HPDE6-E6E7 (cell line): Measurements from ENCODE around the gene KLHL24.
"Not testable (repeated sequence)": the region's sequence is repeated elsewhere in the genome, so short reads cannot be mapped to it uniquely, and the experiment has no call there.

ENCODE experiments used
- DNase-seq: peaks from one replicate; pipeline ENCODE4 v3.0.0; 2011; ENCODE audit warnings: missing footprints; ENCODE audit errors: extremely low spot score

Gene KLHL24

DNA sequence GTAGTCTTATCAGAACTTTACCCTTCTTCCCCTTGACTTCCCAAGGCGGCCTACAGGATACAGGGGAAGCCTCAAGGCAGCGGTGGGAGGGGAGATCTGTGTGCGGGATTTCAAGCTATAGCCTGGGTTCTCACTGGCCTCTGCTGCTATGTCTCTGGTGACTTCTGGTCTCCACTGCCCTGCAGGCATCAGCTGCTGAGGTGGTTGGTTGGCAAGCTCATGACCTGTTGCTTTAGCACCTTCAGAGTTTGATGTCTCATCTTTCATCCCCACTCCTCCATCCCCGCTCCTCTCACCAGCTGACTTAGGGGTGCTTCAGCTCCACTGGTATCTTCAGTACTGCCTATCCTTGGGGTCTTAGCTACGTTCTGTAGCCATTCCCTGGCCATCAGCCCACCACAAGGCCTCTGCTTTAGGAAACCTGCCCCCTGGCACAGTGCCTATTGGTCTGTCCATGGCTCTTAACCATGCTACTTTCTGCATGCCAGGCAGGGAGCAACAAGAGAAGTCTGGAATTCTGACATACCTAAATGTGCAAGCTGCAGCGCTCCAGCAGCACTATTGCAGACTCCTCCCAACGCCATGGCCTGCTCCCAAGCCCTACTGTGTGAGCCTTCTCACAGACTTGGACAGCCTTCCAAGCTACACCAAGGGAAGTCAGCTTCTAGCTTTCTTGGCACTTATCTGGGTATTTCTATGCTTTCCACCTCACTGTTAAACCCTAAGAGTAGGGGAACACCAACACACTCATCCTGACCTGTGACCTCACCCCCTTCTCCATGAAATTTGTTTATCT is 60.3 kb downstream of the KLHL24 start:
- no peak for DNase-seq

GRCh38 chr3:183697123-183697609 is 61.7 kb downstream of the KLHL24 start:
- DNase-seq, result no peak

DNA sequence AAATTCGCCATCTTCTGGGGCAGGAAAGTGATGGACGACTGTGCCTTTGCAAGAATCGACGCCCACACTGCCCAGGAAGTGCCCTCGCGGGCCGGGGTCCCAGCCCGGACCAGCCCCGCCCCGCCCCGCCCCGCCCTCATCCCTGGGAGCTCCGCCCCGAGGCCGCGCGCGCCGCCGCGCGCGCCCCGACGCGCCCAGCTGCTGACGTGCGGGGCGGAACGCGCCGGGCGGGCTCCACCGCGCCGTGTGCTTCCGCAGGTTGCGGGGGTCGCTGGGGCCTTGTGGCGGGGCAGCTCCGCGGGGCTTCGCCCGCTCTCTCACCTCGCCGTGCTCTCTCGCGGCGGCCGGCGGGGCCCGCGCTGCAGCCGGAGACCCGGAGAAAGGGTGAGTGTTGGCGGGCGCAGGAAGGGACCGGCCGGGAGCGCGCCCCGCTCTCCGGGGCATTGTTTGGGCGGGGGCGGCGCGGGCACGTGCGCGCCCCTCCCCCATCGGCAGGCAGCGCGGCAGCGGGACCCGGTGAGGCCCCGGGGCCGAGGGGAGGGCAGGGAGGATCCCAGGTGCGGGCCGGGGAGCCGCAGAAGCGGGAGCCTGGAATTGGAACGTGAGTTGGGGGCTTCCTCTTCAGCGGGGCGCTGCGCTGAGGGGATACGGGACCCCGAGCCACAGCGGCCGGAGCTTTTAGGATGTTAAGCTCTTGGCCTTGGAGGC is 62.3 kb downstream of the KLHL24 start, which contains the start of gene YEATS2:
Gene YEATS2 (plus strand): TSS at position 188 of the 708 bp plus-strand sequence. CDS start 17,366 bp downstream, outside the sequence.
- DNase-seq, result peak; percentile 83

GRCh38 chr3:183698318-183698751 is 62.9 kb downstream of the KLHL24 start:
- no peak for DNase-seq

DNA sequence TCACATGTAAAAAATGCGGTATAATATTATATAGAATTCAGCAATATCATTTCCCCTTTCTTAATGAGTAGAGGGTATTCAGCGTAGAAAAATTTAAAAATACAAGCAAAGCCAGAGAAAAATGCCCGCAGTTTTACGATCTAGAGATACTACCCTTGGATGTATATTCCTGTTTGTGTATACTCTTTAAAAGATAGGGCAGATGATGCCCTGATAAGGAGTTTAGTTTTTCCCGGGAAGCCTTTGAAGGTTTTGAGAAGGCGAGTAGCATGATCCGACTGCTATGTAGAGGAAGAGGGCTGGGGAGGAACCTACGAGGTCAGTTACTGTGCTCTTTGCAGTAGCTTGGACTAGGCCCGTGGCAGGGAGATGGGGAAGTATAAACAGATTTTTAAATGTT is 63.3 kb downstream of the KLHL24 start:
- DNase-seq, result no peak

- DNase-seq, result no peak
These were observed 64.0 kb downstream of the KLHL24 start for GRCh38 chr3:183699238-183699947.

GRCh38 chr3:183701744-183702143 is 66.3 kb downstream of the KLHL24 start:
- no peak for DNase-seq

- DNase-seq, result not testable (repeated sequence)
These were observed 68.5 kb downstream of the KLHL24 start for GRCh38 chr3:183703892-183704291.

DNA sequence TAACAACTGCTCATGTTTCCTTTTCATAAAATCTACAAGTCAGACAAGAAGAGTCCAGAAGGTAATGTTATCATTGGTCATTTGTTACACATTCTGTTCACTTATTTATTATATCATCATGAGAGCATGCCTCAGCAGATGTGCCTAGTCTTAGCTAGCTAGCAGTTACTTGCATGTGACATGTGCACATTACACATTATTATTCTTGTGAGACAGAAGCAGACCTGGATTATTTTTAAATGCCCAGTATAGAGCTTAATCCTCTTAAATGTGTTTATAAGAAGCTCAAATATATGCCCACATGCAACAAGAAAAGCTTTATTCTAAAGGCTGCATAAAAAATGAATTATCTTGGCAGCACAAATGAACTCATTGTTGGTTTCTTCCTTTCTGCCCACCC is 74.8 kb downstream of the KLHL24 start:
- DNase-seq, result no peak

- DNase-seq, result no peak
These were observed 76.1 kb downstream of the KLHL24 start for GRCh38 chr3:183711516-183711915.

DNA sequence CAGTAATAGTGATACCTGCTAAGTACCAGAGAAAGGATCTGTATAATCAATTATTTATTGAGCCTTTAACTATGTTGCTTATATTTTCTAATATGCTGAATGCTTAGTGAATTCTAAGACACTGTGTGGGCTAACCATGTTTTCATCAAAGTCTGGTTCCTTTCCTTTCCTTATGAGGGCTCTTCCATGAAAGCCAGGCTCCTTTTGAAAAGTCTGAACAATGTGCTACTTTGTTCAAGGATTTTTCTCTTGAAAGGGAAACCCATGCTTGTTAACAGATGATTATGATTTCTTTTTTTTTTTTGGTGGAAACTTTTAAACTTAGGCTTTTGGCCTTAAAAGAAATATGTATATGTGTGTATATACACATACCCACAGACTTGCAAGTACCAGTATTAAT is 79.2 kb downstream of the KLHL24 start:
- DNase-seq, result no peak

GRCh38 chr3:183718012-183718411 is 82.6 kb downstream of the KLHL24 start:
- DNase-seq, result no peak

- no peak for DNase-seq
These were observed 90.0 kb downstream of the KLHL24 start for GRCh38 chr3:183725387-183725786.

DNA sequence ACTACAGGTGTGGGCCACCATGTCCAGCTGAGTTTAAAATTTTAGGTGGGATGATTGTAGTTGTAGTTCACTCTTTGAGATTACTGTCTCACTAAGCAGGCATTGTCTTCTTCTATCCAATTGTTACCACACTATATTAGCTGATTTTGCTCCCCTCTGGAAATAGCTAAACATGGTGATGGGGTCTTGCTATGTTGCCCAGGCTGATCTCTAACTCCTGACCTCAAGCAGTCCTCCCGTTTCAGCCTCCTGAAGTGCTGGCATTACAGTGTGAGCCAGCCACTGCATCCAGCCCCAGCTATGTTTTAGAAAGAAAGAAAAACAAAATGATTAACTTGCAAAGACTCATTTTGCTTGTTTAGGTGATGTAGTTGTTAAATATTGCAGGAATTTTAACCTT is 92.8 kb downstream of the KLHL24 start:
- DNase-seq, result no peak

DNA sequence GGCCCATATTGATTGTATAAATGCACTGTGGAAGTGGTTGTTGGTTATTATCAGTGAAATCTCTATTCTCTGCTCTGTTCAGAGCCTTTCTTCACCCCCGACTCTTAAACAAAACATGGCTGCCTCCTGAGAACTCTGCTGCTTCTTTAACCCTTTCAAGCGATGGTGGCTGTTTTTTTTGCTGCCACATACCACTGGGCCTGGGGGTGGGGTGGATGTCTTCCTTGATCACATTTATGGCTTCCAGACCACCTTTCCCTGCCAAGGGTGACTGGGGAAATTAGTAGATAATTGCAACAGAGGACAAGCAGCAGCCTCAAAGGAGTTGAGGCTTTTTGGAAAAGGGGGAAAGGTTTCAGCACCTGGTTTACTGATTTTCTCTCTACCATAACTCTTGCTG is 94.9 kb downstream of the KLHL24 start:
- DNase-seq, result no peak

- no peak for DNase-seq
These were observed 96.2 kb downstream of the KLHL24 start for GRCh38 chr3:183731611-183732010.

DNA sequence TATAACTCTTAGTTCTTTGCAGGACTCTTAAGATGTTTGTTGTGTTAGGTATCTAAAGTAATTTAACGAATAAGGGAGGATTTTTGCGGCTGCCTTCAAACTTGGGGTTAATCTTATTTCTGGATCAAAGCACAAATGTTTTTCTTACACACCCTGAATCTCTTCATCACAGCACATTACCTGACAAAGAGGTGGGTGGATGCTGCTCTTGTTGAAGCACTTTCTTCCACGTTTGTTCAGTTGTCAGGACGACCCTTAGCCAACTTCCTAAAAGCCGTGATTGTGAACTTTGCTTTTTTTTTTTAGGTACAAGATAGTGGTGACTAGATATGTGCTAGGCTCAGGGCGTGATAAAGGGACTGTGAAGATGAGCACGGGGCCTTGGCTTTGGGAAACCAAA is 98.1 kb downstream of the KLHL24 start:
- no peak for DNase-seq
